ENCODE data around the gene NBAS.

The NBAS gene

GRCh38 chr2:15146960-15147359 is 414.2 kb downstream of the NBAS start:
- H3K4me3 ChIP-seq (ENCODE audit: low read depth, low read length) = no peak overlapping the region
- ChIA-PET POLR2A (no interaction called here), CTCF (interaction anchor here (1.7 kb wide), 1 partner anchor 13 kb away, joined by 7 read pairs; no protein-coding TSS in a partner anchor)
- TF ChIP-seq CTCF (IDR thresholded peaks at IDR 0.05; ENCODE audit: insufficient read depth, low read length, missing control alignments) = no peak
- DNase-seq (ENCODE audit: low read depth, low spot score) = no peak

- H3K4me3 ChIP-seq (ENCODE audit: low read depth, low read length) = no peak overlapping the region
- CTCF ChIA-PET = interaction anchor here (1.0 kb wide), 1 partner anchor 14 kb away, joined by 3 read pairs; no protein-coding TSS in a partner anchor
- no peak for TF ChIP-seq CTCF (IDR thresholded peaks at IDR 0.05; ENCODE audit: insufficient read depth, low read length, missing control alignments)
- DNase-seq (ENCODE audit: low read depth, low spot score) = no peak
- POLR2A ChIA-PET = no interaction called here
Observed at GRCh38 chr2:15145919-15146318, 415.2 kb downstream of the NBAS start.

GRCh38 chr2:15145046-15145817 is 415.9 kb downstream of the NBAS start:
- POLR2A ChIA-PET = no interaction called here
- no peak overlapping the region for H3K4me3 ChIP-seq (ENCODE audit: low read depth, low read length)
- no peak for TF ChIP-seq CTCF (IDR thresholded peaks at IDR 0.05; ENCODE audit: insufficient read depth, low read length, missing control alignments)
- CTCF ChIA-PET = interaction anchor here (0.9 to 1.0 kb wide), 2 partner anchors 15 kb away, joined by 3 read pairs; no protein-coding TSS in a partner anchor
- no peak for DNase-seq (ENCODE audit: low read depth, low spot score)

- DNase-seq (ENCODE audit: low read depth, low spot score) = no peak
- CTCF ChIA-PET = no interaction called here
Observed at GRCh38 chr2:15142069-15142689, 419.0 kb downstream of the NBAS start.

GRCh38 chr2:15141211-15141610 is 419.9 kb downstream of the NBAS start:
- no peak overlapping the region for H3K4me3 ChIP-seq (ENCODE audit: low read depth, low read length)
- ChIA-PET POLR2A (no interaction called here), CTCF (no interaction called here)
- DNase-seq (ENCODE audit: low read depth, low spot score) = no peak
- no peak for TF ChIP-seq CTCF (IDR thresholded peaks at IDR 0.05; ENCODE audit: insufficient read depth, low read length, missing control alignments)

More at GRCh38 chr2:15142069-15142689, 419.0 kb downstream of the NBAS start:
- no peak overlapping the region for H3K4me3 ChIP-seq (ENCODE audit: low read depth, low read length)
- no peak for TF ChIP-seq CTCF (IDR thresholded peaks at IDR 0.05; ENCODE audit: insufficient read depth, low read length, missing control alignments)
- POLR2A ChIA-PET = no interaction called here

GRCh38 chr2:15136639-15137038 is 424.5 kb downstream of the NBAS start:
- TF ChIP-seq CTCF (IDR thresholded peaks at IDR 0.05; ENCODE audit: insufficient read depth, low read length, missing control alignments) = no peak
- ChIA-PET CTCF (no interaction called here), POLR2A (no interaction called here)
- DNase-seq (ENCODE audit: low read depth, low spot score) = no peak
- no peak overlapping the region for H3K4me3 ChIP-seq (ENCODE audit: low read depth, low read length)

All from AG04449 (cell line).